HCT116 (cell line): ENCODE measurements around the gene QPCTL. TPM values are rescaled to one million over a fixed set of nuclear protein-coding genes. Genes with fewer than 3 reads are reported as not detected.

Experiments
- ATAC-seq: fragments of 200-7000 bp; cut with Tn5 transposase; 2 replicates; pipeline ENCODE4 v1.9.1; 2020; ENCODE audit warnings: mild to moderate bottlenecking, moderate library complexity
- BruUV-seq: library from RNA; stranded (reverse); fragments of 400-500 nt; replicated peaks from 2 replicates; lab custom pipeline; 2021; lab: Mats Ljungman, UMichigan
- CTCF ChIA-PET: fragments of 300-600 bp; sonication (Branson Sonifier 250); formaldehyde crosslinking; loops from one replicate; lab custom pipeline; 2021; ENCODE audit warnings: antibody characterized with exemption; lab: Charles Lee
- POLR2A ChIA-PET: fragments of 300-600, 350-600 bp; sonication (Branson Sonifier 250); formaldehyde crosslinking; loops from one replicate; lab custom pipeline; 2021; ENCODE audit warnings: antibody characterized with exemption; lab: Charles Lee
- RAD21 ChIA-PET, 2 experiments: fragments of 300-600 bp; sonication (Branson Sonifier 250); formaldehyde crosslinking; loops; one replicate each; lab custom pipeline; 2023; ENCODE audit warnings: low total read pairs in 2 of 2; ENCODE audit not compliant: uncharacterized antibody in 2 of 2, unreplicated experiment in 2 of 2, low non-redundant PET in 1 of 2; lab: Charles Lee
- DNase-seq: peaks from one replicate; pipeline ENCODE4 v3.0.0-alpha.2; 2010; ENCODE audit warnings: low read depth, low spot score
- H2AFZ ChIP-seq: fragments of 200-600 bp; shearing (Covaris generic), sonication (generic); 2 replicates; pipeline ENCODE4 v1.6.1; 2017; ENCODE audit warnings: low read depth, mixed run types, mixed read lengths, antibody characterized with exemption, low read length; ENCODE audit not compliant: poor library complexity, severe bottlenecking
- H3K27ac ChIP-seq: 2 replicates; pipeline ENCODE4 v1.5.1; 2012; ENCODE audit warnings: low read depth, low read length
- H3K27me3 ChIP-seq: fragments of 200-600 bp; sonication (generic); 2 replicates; pipeline ENCODE4 v1.6.1; 2016; ENCODE audit warnings: mixed run types, low read length, mixed read lengths; ENCODE audit not compliant: insufficient read depth
- H3K36me3 ChIP-seq, 2 experiments: fragments of 200-500 bp in 1 of 2; fragments of 200-600 bp in 1 of 2; sonication (Bioruptor generic) in 1 of 2; sonication (generic) in 1 of 2; 2 replicates each; pipeline versions ENCODE4 v1.5.1 to v1.6.1; 2014 to 2016; ENCODE audit warnings: low read length in 2 of 2, inconsistent platforms in 1 of 2, mixed read lengths in 1 of 2, mixed run types in 1 of 2; ENCODE audit not compliant: insufficient read depth in 2 of 2, control insufficient read depth in 1 of 2
- H3K4me1 ChIP-seq, 2 experiments: fragments of 200-600 bp in 1 of 2; sonication (generic) in 1 of 2; 2 replicates each; pipeline versions ENCODE4 v1.5.1 to v1.6.1; 2012 to 2017; ENCODE audit warnings: low read length in 2 of 2, inconsistent platforms in 1 of 2, mild to moderate bottlenecking in 1 of 2, mixed read lengths in 1 of 2, mixed run types in 1 of 2, moderate library complexity in 1 of 2; ENCODE audit not compliant: insufficient read depth in 2 of 2, control insufficient read depth in 1 of 2
- H3K4me2 ChIP-seq: fragments of 200-600 bp; sonication (generic); 2 replicates; pipeline ENCODE4 v1.6.1; 2017; ENCODE audit warnings: mixed run types, low read length, mixed read lengths
- H3K4me3 ChIP-seq, 2 experiments: fragments of 200-600 bp in 1 of 2; sonication (generic) in 1 of 2; replicated peaks in 1 of 2; 2 replicates each; pipeline ENCODE4 v1.5.1; 2011 to 2016; ENCODE audit warnings: low read length in 2 of 2, control low read depth in 1 of 2, low read depth in 1 of 2, mild to moderate bottlenecking in 1 of 2, mixed read lengths in 1 of 2, mixed run types in 1 of 2
- H3K79me2 ChIP-seq: fragments of 200-600 bp; sonication (generic); 2 replicates; pipeline ENCODE4 v1.6.1; 2017; ENCODE audit warnings: mild to moderate bottlenecking, mixed run types, low read length, moderate library complexity, mixed read lengths; ENCODE audit not compliant: insufficient read depth
- H3K9ac ChIP-seq: fragments of 200-600 bp; sonication (generic); 2 replicates; pipeline ENCODE4 v1.6.1; 2016; ENCODE audit warnings: low read length, mixed read lengths
- H3K9me2 ChIP-seq: fragments of 200-600 bp; sonication (generic), shearing (Covaris generic); 2 replicates; pipeline ENCODE4 v1.6.1; 2017; ENCODE audit warnings: mixed run types, mild to moderate bottlenecking, moderate library complexity; ENCODE audit not compliant: insufficient read depth
- H3K9me3 ChIP-seq, 2 experiments: fragments of 200-500 bp in 1 of 2; fragments of 200-600 bp in 1 of 2; sonication (Bioruptor generic) in 1 of 2; sonication (generic) in 1 of 2; 2 replicates each; pipeline ENCODE4 v1.6.1; 2014 to 2017; ENCODE audit warnings: low read length in 2 of 2, mixed read lengths in 2 of 2, inconsistent platforms in 1 of 2, low read depth in 1 of 2, mild to moderate bottlenecking in 1 of 2, mixed run types in 1 of 2, moderate library complexity in 1 of 2; ENCODE audit not compliant: control insufficient read depth in 1 of 2, insufficient read depth in 1 of 2
- H4K20me1 ChIP-seq: fragments of 200-600 bp; sonication (generic), shearing (Covaris generic); 2 replicates; pipeline ENCODE4 v1.6.1; 2017; ENCODE audit warnings: mixed run types, mild to moderate bottlenecking, moderate library complexity; ENCODE audit not compliant: insufficient read depth
- ATF3 ChIP-seq: IDR thresholded peaks from 2 replicates; pipeline ENCODE4 v1.6.1; 2012
- CBX3 ChIP-seq: IDR thresholded peaks from 2 replicates; pipeline ENCODE4 v1.6.1; 2012; ENCODE audit warnings: low read depth
- CTCF ChIP-seq, 3 experiments: fragments of 200-600 bp in 1 of 3; sonication (generic) in 1 of 3; IDR thresholded peaks in 2 of 3; conservative IDR thresholded peaks in 1 of 3; 2 replicates each; pipeline ENCODE4 v1.5.1; 2012 to 2017; ENCODE audit warnings: low read depth in 2 of 3, low read length in 2 of 3, antibody characterized with exemption in 1 of 3, borderline replicate concordance in 1 of 3, control low read depth in 1 of 3, mild to moderate bottlenecking in 1 of 3, mixed read lengths in 1 of 3, mixed run types in 1 of 3, moderate library complexity in 1 of 3; ENCODE audit not compliant: insufficient read depth in 1 of 3
- ELF1 ChIP-seq: IDR thresholded peaks from 2 replicates; pipeline ENCODE4 v1.6.1; 2012; ENCODE audit warnings: low read depth, borderline replicate concordance
- FOSL1 ChIP-seq: IDR thresholded peaks from 2 replicates; pipeline ENCODE4 v1.6.1; 2012; ENCODE audit warnings: low read depth
- MAX ChIP-seq: IDR thresholded peaks from 2 replicates; pipeline ENCODE4 v1.6.1; 2012
- POLR2A ChIP-seq: IDR thresholded peaks from 2 replicates; pipeline ENCODE4 v1.7.0; 2011; ENCODE audit warnings: borderline replicate concordance; ENCODE audit not compliant: insufficient read depth, insufficient read length; ENCODE audit errors: extremely low read depth
- REST ChIP-seq: IDR thresholded peaks from 2 replicates; pipeline ENCODE4 v1.6.1; 2012; ENCODE audit warnings: low read depth
- SP1 ChIP-seq: IDR thresholded peaks from 2 replicates; pipeline ENCODE4 v1.6.1; 2012; ENCODE audit warnings: low read depth
- SRF ChIP-seq: IDR thresholded peaks from 2 replicates; pipeline ENCODE4 v1.6.1; 2012; ENCODE audit warnings: low read depth
- YY1 ChIP-seq: IDR thresholded peaks from 2 replicates; pipeline ENCODE4 v1.6.1; 2011; ENCODE audit warnings: low read length, low read depth, moderate library complexity, mild to moderate bottlenecking; ENCODE audit not compliant: insufficient replicate concordance; ENCODE audit errors: extremely low read depth
- ZFX ChIP-seq: fragments of 450-650 bp; IDR thresholded peaks from 2 replicates; pipeline ENCODE4 v1.6.1; 2017
- ZNF274 ChIP-seq: fragments of 200-500 bp; sonication (Bioruptor generic); IDR thresholded peaks from 2 replicates; pipeline ENCODE4 v1.6.1; 2014; ENCODE audit warnings: mild to moderate bottlenecking, low read depth, low read length, inconsistent platforms
- intact Hi-C: fragments of 100-400 bp; cut with micrococcal nuclease; formaldehyde crosslinking; loops from 2 replicates; pipeline ENCODE4 v1.10.0; 2022
- total RNA-seq: library from RNA; stranded (reverse); gene quantifications from one replicate; pipeline ENCODE4 v1.2.1, GENCODE V29; 2021; ENCODE audit not compliant: unreplicated experiment

The QPCTL gene
- total RNA-seq, 1 experiment from 2014 or later, result 19.5 TPM

- TF ChIP-seq SP1, result no peak
- 0 out of 2 replicates have a peak, but pooled peaks have one; percentile 45 for TF ChIP-seq CBX3
- peak; percentile 77 for TF ChIP-seq YY1
- TF ChIP-seq ELF1, result no peak
- TF ChIP-seq REST, result no peak
- no peak for TF ChIP-seq FOSL1
- peak; percentile 39; the same call in 1 of the 2 replicates for TF ChIP-seq MAX
- peak; percentile 37; the same call in 1 of the 2 replicates for TF ChIP-seq ZFX
- no peak for TF ChIP-seq POLR2A
Measured at GRCh38 chr19:45681391-45682015, 11.0 kb upstream of the QPCTL start (continued).

- Histone ChIP-seq H3K9ac (peak overlapping the region; percentile 61), H3K4me2 (peak overlapping the region; percentile 88), H2AFZ (no peak overlapping the region), H3K27ac (peak overlapping the region; percentile 82), H3K36me3 (peaks cover 10 to 19% of the 10 kb centered on the region in 2 experiments; a peak in 3 of 4 replicates), H3K9me2 (no peaks in the 10 kb centered on the region), H3K9me3 (no peaks in the 10 kb centered on the region), H3K4me1 (peaks cover 16 to 29% of the 10 kb centered on the region in 2 experiments), H3K79me2 (no peaks in the 10 kb centered on the region), H3K27me3 (no peaks in the 10 kb centered on the region), H4K20me1 (no peaks in the 10 kb centered on the region)
- ChIA-PET CTCF (interaction anchor here (0.9 to 3.3 kb wide), 5 partner anchors 10 to 88 kb away, joined by 3 to 18 read pairs (median 3); partner anchors contain the start of genes QPCTL and SNRPD2), RAD21 (no interaction called here), POLR2A (interaction anchor here (2.0 kb wide), 1 partner anchor 10 kb away, joined by 7 read pairs; the partner anchor contains the start of genes QPCTL and SNRPD2)
- intact Hi-C loops, result no loop called here
- no peak for DNase-seq
- ATAC-seq, result no peak
- no peak for TF ChIP-seq ATF3
- TF ChIP-seq CTCF (IDR thresholded peaks at IDR 0.05 in 2 of 3, conservative IDR thresholded peaks at IDR 0.05 in 1 of 3; ENCODE audit: borderline replicate concordance in 1 of 3, insufficient read depth in 1 of 3, low read depth in 2 of 3, low read length in 2 of 3), result no peak
- peak; percentile 7; the same call in 1 of the 2 replicates for TF ChIP-seq MAX
- TF ChIP-seq SRF, result no peak
- no peak for TF ChIP-seq ZNF274
- no peak for TF ChIP-seq REST
- TF ChIP-seq, all 23 proteins: peak for 1
- BruUV-seq, result no TSS peak
- H3K4me3 ChIP-seq, result peak overlapping the region; percentile 5 to 56; a peak in 3 of 4 replicates
Measured at GRCh38 chr19:45682117-45682516, 10.3 kb upstream of the QPCTL start.
